ENCODE results near the gene SLC25A12.

DNA sequence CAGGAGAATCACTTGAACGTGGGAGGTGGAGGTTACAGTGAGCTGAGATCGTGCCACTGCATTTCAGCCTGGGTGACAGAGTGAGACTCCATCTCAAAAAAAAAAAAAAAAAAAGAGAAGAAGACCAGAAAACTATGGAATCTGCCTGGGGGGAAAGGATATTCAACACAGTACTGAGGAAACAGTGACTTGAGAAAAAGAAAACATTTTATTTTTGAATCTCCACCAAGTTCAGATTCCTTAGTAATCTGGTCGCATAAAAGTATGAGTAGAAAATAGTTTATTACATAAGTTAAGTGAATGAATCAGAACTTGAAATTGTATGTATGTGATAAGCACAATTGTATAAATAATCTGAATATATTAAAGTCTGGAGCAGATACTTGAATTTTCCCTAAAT, 15.2 kb upstream of the SLC25A12 start:
- TF ChIP-seq CREB1 (IDR thresholded peaks at IDR 0.05; ENCODE audit: low read depth) (no peak), EZH2 (IDR thresholded peaks at IDR 0.05; ENCODE audit: borderline replicate concordance, control insufficient read depth, low read depth, low read length) (no peak), NFIC (IDR thresholded peaks at IDR 0.05; ENCODE audit: low read depth, low read length) (no peak), POLR2A (IDR thresholded peaks at IDR 0.05; ENCODE audit: low read depth, low read length) (no peak)
- TF ChIP-seq, protein P1, sequence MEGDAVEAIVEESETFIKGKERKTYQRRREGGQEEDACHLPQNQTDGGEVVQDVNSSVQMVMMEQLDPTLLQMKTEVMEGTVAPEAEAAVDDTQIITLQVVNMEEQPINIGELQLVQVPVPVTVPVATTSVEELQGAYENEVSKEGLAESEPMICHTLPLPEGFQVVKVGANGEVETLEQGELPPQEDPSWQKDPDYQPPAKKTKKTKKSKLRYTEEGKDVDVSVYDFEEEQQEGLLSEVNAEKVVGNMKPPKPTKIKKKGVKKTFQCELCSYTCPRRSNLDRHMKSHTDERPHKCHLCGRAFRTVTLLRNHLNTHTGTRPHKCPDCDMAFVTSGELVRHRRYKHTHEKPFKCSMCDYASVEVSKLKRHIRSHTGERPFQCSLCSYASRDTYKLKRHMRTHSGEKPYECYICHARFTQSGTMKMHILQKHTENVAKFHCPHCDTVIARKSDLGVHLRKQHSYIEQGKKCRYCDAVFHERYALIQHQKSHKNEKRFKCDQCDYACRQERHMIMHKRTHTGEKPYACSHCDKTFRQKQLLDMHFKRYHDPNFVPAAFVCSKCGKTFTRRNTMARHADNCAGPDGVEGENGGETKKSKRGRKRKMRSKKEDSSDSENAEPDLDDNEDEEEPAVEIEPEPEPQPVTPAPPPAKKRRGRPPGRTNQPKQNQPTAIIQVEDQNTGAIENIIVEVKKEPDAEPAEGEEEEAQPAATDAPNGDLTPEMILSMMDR (IDR thresholded peaks at IDR 0.05 in 2 of 3, conservative IDR thresholded peaks at IDR 0.05 in 1 of 3; ENCODE audit: control insufficient read depth in 2 of 3, extremely low read depth in 1 of 3, insufficient read depth in 1 of 3, low read depth in 3 of 3, low read length in 3 of 3), result no peak
